ENCODE measurements around the gene NADSYN1. TPM values are rescaled to one million over a fixed set of nuclear protein-coding genes. Genes with fewer than 3 reads are reported as not detected.

NADSYN1 gene
- total RNA-seq, 1 experiment from 2014 or later: 34.7 TPM

GRCh38 chr11:71474771-71475483, 21.9 kb downstream of the NADSYN1 start:
- Histone ChIP-seq H3K27me3 (no peaks in the 10 kb centered on the region), H3K36me3 (no peaks in the 10 kb centered on the region; the same call in 1 of the 2 replicates), H3K9me3 (no peaks in the 10 kb centered on the region), H3K4me3 (no peak overlapping the region)
- no peak for DNase-seq

GRCh38 chr11:71476031-71476430, 23.0 kb downstream of the NADSYN1 start:
- Histone ChIP-seq H3K4me3 (no peak overlapping the region), H3K36me3 (no peaks in the 10 kb centered on the region; the same call in 1 of the 2 replicates), H3K9me3 (no peaks in the 10 kb centered on the region), H3K27me3 (no peaks in the 10 kb centered on the region)
- no peak for DNase-seq

DNA sequence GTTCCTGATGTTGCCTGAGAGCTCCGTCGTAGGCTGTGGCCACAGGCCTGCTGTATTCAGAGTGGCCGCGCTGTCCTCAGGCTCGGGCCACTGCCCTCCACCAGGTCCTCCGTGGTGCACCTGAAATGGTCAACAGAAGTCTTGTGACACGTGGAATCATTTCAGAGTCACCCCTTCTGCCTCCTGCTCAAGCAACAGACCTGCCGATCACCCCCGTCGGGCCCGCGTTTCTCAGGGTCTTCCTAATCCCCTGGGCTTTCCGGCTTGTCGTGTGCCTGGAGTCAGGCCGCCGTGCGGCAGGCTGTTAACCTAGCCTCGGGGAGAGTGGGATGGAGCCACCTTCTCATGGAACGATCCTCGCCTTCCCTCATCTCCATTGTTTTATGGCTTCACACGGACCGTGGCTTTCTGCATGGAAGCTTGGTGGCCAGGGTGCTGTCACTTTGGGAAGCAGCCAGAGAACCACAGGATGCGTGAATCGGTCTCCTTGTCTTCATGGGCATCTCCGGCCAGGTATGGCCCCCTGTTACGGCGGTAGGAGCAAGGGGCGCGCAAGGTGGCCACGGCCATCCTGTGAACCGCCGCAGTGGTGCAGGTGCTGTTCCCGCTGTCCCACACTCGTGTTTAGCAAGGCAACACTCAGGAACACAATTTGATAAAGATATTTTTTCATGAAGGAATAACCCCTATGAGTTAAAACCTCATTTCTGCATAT, 24.1 kb downstream of the NADSYN1 start:
- Histone ChIP-seq H3K27me3 (no peaks in the 10 kb centered on the region), H3K36me3 (no peaks in the 10 kb centered on the region; the same call in 1 of the 2 replicates), H3K9me3 (no peaks in the 10 kb centered on the region), H3K4me3 (no peak overlapping the region)
- DNase-seq: no peak

GRCh38 chr11:71477641-71478527, 24.9 kb downstream of the NADSYN1 start:
- H3K27me3 ChIP-seq: no peaks in the 10 kb centered on the region
- no peaks in the 10 kb centered on the region for H3K9me3 ChIP-seq
- no peak for DNase-seq
- no peaks in the 10 kb centered on the region; the same call in 1 of the 2 replicates for H3K36me3 ChIP-seq
- H3K4me3 ChIP-seq: no peak overlapping the region

DNA sequence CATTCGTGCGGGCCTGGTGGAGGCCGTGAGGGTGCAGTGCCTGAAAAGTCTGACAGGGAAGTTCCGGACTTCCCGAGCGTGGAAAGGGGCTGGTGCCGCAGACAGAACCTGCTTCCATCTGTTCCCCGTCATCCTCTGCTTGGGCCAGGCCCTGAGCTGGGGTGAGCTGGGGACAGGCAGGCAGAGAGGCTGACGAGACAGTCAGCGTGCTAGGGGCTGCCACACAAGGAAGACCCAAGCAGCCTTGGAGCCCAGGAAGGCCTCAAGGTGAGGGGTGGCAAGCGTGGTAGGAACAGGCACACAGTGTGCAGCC, 25.5 kb downstream of the NADSYN1 start:
- Histone ChIP-seq H3K36me3 (no peaks in the 10 kb centered on the region; the same call in 1 of the 2 replicates), H3K4me3 (no peak overlapping the region), H3K9me3 (no peaks in the 10 kb centered on the region)

GRCh38 chr11:71481101-71481960, 28.3 kb downstream of the NADSYN1 start:
- DNase-seq: no peak
- Histone ChIP-seq H3K36me3 (no peaks in the 10 kb centered on the region; the same call in 1 of the 2 replicates), H3K27me3 (no peaks in the 10 kb centered on the region), H3K9me3 (no peaks in the 10 kb centered on the region), H3K4me3 (no peak overlapping the region)

More for the DNA sequence above, 25.5 kb downstream of the NADSYN1 start:
- H3K27me3 ChIP-seq: no peaks in the 10 kb centered on the region
- DNase-seq: no peak

DNA sequence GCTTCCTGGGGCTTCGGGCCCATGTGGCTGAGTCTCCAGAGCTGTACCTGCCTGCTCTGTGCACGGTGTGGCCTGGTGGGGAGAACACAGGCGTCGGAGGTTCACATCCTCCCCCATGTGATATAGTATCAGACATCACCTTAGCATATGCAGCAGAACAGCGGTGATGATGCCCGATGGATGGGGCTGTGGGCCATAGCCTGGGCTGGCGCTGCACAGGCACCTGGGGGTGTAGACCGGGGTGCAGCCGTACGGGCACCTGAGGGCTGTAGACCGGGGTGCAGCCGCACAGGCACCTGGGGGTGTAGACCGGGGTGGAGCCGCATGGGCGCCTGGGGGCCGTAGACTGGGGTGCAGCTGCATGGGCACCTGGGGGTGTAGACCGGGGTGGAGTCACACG, 29.2 kb downstream of the NADSYN1 start:
- no peaks in the 10 kb centered on the region for H3K9me3 ChIP-seq
- no peaks in the 10 kb centered on the region; the same call in 1 of the 2 replicates for H3K36me3 ChIP-seq
- no peak overlapping the region for H3K4me3 ChIP-seq
- no peak for DNase-seq
- no peaks in the 10 kb centered on the region for H3K27me3 ChIP-seq

DNA sequence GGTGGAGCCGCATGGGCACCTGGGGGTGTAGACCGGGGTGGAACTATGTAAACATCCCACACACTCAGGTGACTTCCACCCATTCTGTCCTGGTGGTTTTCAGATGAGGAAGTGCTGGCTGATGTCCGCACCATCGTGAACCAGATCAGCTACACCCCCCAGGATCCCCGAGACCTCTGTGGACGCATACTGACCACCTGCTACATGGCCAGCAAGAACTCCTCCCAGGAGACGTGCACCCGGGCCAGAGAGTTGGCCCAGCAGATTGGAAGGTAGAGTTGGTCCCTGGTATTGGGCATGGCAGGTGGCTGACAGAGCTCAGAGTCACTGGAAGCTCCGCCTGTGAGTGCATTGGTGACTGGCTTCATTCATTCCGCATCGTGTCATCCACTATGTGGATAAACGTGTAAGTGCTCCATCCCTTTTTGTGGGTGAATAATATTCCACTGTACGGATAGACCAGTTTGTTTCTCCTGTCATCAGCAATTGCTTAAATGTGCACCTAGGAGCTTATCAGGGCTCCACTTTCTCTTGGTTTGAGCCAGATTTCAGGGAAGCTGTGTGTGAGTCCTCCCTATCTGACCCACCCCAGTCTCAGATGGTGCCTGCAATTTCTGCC, 29.9 kb downstream of the NADSYN1 start:
- Histone ChIP-seq H3K36me3 (no peaks in the 10 kb centered on the region; the same call in 1 of the 2 replicates), H3K4me3 (no peak overlapping the region), H3K9me3 (no peaks in the 10 kb centered on the region), H3K27me3 (no peaks in the 10 kb centered on the region)
- no peak for DNase-seq

DNA sequence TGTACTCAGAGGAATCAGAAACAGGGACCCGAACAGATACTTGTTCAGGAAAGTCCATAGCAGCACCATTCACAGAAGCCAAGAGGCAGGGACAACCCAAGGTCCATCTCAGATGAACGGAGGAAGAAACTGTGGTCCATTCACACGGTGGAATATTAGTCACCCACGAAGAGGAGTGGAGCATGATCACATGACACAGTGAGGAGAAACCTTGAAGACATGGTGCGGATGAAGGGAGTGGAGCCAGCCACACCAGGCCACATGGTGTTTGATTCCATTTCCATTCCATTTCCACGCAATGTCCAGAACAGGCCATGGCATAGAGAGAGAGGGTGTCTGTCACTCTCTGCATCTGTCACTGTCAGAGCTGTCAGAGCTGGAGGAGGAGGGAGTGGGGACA, 30.7 kb downstream of the NADSYN1 start:
- no peak for DNase-seq
- H3K36me3 ChIP-seq: no peaks in the 10 kb centered on the region; the same call in 1 of the 2 replicates
- H3K4me3 ChIP-seq: no peak overlapping the region
- H3K27me3 ChIP-seq: no peaks in the 10 kb centered on the region
- no peaks in the 10 kb centered on the region for H3K9me3 ChIP-seq

DNA sequence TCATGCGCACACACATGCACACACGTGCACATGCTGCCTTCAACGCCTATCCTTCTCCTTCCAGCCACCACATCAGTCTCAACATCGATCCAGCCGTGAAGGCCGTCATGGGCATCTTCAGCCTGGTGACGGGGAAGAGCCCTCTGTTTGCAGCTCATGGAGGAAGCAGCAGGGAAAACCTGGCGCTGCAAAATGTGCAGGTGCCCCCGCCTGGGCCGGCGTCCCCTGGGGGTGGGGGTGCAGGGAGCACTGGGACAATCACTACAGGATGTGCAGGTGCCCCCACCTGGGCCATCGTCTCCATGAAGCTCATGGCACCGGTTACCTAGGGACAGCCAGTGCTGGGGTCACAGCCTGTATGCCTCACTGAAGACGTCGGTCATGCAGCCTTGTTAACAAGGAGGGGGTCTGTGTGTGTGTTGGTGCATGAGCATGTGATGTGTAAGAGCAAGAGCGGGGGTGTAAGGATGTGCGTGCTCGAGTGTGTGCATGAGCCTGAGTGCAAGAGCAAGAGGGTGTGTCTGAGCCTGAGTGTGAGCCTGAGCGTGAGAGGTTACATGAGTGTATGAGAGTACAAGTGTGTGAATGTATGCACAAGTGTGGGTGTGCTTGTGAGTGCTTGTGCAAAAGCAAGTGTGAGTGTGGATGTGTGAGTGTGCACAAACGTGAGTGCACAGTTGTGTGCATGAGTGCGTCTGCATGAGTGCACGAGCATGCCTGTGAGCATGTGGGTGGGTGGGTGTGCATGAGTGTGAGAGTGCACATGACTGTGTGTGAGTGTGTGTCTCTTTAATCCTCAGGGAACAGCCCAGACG, 31.5 kb downstream of the NADSYN1 start:
- H3K36me3 ChIP-seq: no peaks in the 10 kb centered on the region; the same call in 1 of the 2 replicates
- H3K9me3 ChIP-seq: no peaks in the 10 kb centered on the region
- DNase-seq: no peak
- H3K27me3 ChIP-seq: no peaks in the 10 kb centered on the region
- no peak overlapping the region for H3K4me3 ChIP-seq

DNA sequence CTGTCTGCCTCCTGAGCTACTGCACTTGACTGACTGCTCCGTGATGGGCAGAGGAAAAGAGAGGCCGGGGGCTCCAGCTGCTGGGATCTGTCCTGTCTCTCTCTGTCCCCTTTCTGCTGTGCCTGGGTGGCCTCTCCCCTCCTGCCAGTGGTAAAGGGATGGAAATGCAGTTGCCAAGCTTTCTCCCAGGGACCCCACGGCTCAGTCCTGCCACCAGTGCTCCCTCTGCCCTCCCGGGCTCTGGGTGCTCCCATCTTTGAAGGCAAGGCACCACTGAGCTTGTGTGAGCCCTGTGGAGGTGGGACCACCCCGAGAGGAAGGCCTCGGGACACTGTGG, 32.0 kb downstream of the NADSYN1 start:
- Histone ChIP-seq H3K27me3 (no peaks in the 10 kb centered on the region), H3K36me3 (no peaks in the 10 kb centered on the region; the same call in 1 of the 2 replicates), H3K4me3 (no peak overlapping the region), H3K9me3 (no peaks in the 10 kb centered on the region)
- DNase-seq: no peak

DNA sequence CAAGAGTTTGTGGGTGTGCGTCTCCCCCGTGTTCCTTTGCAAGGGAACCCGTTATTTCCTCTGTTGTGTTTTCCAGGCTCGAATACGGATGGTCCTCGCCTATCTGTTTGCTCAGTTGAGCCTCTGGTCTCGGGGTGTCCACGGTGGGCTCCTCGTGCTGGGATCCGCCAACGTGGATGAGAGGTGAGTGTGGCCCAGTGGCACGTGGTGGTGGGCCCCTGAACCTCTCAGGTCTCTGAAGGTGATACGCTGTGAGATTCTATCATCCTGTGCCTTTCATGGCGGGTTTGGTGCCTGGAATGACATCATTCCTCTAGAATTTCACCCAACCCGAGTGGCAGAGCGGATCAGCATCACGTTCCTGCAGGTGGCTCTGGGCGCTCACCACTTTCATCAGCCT, 32.5 kb downstream of the NADSYN1 start:
- Histone ChIP-seq H3K9me3 (no peaks in the 10 kb centered on the region), H3K27me3 (no peaks in the 10 kb centered on the region), H3K4me3 (no peak overlapping the region), H3K36me3 (no peaks in the 10 kb centered on the region; the same call in 1 of the 2 replicates)
- no peak for DNase-seq

DNA sequence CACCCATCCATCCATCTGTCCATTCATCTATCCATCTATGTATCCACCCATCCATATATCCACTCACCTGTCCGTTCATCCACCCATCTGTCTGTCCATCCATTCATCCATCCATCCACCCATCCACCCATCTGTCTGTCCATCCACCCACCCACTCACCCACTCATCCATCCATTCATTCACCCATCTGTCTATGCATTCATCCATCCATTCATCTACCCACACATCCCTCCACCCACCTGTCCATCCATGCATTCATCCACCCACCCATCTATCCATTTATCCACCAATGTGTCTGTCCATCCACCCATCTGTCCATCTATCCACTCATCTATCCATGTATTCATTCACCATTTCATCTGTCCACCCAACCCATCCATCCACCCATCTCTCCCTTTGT, 33.3 kb downstream of the NADSYN1 start:
- Histone ChIP-seq H3K27me3 (no peaks in the 10 kb centered on the region), H3K9me3 (no peaks in the 10 kb centered on the region), H3K36me3 (no peaks in the 10 kb centered on the region; the same call in 1 of the 2 replicates), H3K4me3 (no peak overlapping the region)
- no peak for DNase-seq

DNA sequence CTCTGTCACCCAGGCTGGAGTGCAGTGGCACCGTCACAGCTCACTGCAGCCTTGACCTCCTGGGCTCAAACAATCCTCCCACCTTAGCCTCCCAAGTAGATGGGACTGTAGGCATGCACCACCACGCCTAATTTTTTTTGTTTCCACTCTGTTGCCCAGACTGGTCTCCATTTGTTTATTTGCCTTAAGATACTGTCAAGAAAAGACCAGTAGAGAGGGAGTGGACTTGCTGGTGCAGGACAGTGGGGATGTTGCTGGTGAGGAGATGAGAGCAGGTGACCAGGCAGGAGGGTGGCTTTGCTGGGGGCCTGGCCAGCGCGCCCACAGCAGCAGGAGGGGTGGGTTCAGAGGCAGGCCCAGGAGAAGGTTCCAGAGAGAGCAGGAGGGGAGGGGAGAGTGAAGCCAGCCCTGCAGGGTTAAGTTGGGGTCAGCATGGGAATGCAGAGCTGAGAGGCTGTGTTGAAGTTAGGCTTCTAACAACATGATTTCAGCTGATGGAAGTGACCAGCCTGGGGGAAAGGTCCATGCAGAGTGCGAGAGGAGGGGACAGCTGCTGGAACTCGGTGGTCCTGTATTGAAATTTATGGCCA, 35.8 kb downstream of the NADSYN1 start:
- no peaks in the 10 kb centered on the region for H3K27me3 ChIP-seq
- H3K36me3 ChIP-seq: no peaks in the 10 kb centered on the region
- no peak overlapping the region for H3K4me3 ChIP-seq
- no peak for DNase-seq
- no peaks in the 10 kb centered on the region for H3K9me3 ChIP-seq

Measured in MG63 (cell line).